Adrenal gland (tissue), 5 donors: ENCODE data around the gene RGS6.

Experiments used
- CTCF ChIP-seq, 6 experiments: fragments of 450-650 bp in 4 of 6; fragments of 200-600 bp in 2 of 6; sonication (generic) in 1 of 6; IDR thresholded peaks; 1 replicate in 5 of 6; 2 replicates in 1 of 6; pipeline versions ENCODE4 v1.5.1 to v1.8.0; 2016 to 2021; ENCODE audit warnings: antibody characterized with exemption in 6 of 6, mild to moderate bottlenecking in 2 of 6, moderate library complexity in 1 of 6
- POLR2A ChIP-seq, 2 donors: fragments of 450-650 bp; IDR thresholded peaks; one replicate each; pipeline ENCODE4 v1.6.1; 2017; ENCODE audit warnings: antibody characterized with exemption in 2 of 2, mild to moderate bottlenecking in 2 of 2, moderate library complexity in 1 of 2
- donor health status: DM: no; HTN: no; CAD: no.

- no peak for TF ChIP-seq CTCF (IDR thresholded peaks at IDR 0.05)
- TF ChIP-seq POLR2A (IDR thresholded peaks at IDR 0.05) = no peak
Measured at GRCh38 chr14:72573725-72574417, 641.6 kb downstream of the RGS6 start.
